HL-60 (cell line): Measurements from ENCODE around the gene ISG20L2.
A peak's percentile ranks its signal among the peaks of the same experiment; 100 is the strongest.

Source experiments
- DNase-seq, 2 experiments: peaks; one replicate each; pipeline ENCODE4 v3.0.0-alpha.2; 2010 to 2020; ENCODE audit warnings: low read depth in 1 of 2, low spot score in 1 of 2
- H3K27ac ChIP-seq: fragments of 250-450 bp; sonication (Bioruptor Pico); replicated peaks from 2 replicates; pipeline ENCODE4 v1.5.1; 2020; ENCODE audit warnings: mild to moderate bottlenecking, moderate library complexity
- H3K27me3 ChIP-seq: fragments of 250-450 bp; sonication (Bioruptor Pico); 2 replicates; pipeline ENCODE4 v1.5.1; 2021; ENCODE audit warnings: mild to moderate bottlenecking, moderate library complexity; ENCODE audit not compliant: insufficient read depth, poor library complexity, severe bottlenecking
- H3K4me3 ChIP-seq: replicated peaks from 2 replicates; pipeline ENCODE4 v1.5.1; 2011; ENCODE audit warnings: mild to moderate bottlenecking, control low read depth, low read length; ENCODE audit not compliant: insufficient read depth
- GABPA ChIP-seq: IDR thresholded peaks from 2 replicates; pipeline ENCODE4 v1.6.1; 2012; ENCODE audit warnings: low read depth
- POLR2AphosphoS5 ChIP-seq: IDR thresholded peaks from 2 replicates; pipeline ENCODE4 v1.6.1; 2012; ENCODE audit warnings: low read depth
- SPI1 ChIP-seq: IDR thresholded peaks from 2 replicates; pipeline ENCODE4 v1.6.1; 2012; ENCODE audit warnings: low read depth, mild to moderate bottlenecking, borderline replicate concordance
- TF ChIP-seq, protein P1 (sequence below): IDR thresholded peaks from one replicate; pipeline ENCODE4 v1.5.1; 2011; ENCODE audit warnings: low read length, control low read depth, inconsistent platforms; ENCODE audit not compliant: insufficient read depth
- TF ChIP-seq, protein P2 (sequence below): IDR thresholded peaks from 2 replicates; pipeline ENCODE4 v1.6.1; 2012; ENCODE audit warnings: low read depth; ENCODE audit not compliant: insufficient replicate concordance

The ISG20L2 gene

DNA sequence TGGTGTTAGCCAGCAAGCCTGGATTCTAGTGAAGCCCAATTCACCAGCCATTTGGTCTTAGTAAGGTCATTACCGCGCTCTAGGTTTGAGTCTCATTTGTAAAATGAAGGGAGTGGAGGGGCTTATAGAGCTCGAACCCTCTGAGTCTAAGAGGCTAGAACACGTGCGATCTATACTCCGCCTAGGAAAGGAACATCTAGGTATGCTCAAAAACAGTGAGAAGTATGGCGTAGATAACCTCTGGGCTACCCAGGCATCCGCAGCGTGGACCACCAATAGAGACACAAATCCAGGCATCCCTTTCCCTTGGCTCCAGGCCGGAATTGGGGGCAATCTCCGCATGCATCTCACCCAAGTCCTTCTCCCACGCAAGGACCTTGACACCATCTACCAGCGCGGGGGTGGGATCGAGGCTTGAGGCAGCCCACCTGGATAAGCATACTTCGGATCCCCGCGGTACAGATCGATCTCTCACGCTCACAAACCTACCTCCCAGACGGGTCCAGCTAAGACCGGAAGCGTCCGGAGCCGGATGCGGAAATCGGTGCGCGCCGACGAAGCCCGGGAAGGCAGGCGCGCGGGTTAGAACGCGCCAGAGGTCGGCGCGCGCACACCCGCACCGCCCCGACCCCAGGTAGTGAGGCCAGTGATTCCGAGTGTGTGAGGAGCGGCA, 504 bp downstream of the ISG20L2 start, which contains the start of gene METTL25B:
METTL25B (plus strand) TSS at position 544 of the 673 bp plus-strand sequence. CDS start 636 bp downstream, outside the sequence.
- no peaks in the 10 kb centered on the region for H3K27me3 ChIP-seq
- peak; percentile 86 to 89 for DNase-seq
- H3K27ac ChIP-seq: peak within 1 kb of the TSS; percentile 73
- H3K4me3 ChIP-seq: peak within 1 kb of the TSS; percentile 98
- TF ChIP-seq POLR2AphosphoS5 (no peak), GABPA (peak; percentile 86)

DNA sequence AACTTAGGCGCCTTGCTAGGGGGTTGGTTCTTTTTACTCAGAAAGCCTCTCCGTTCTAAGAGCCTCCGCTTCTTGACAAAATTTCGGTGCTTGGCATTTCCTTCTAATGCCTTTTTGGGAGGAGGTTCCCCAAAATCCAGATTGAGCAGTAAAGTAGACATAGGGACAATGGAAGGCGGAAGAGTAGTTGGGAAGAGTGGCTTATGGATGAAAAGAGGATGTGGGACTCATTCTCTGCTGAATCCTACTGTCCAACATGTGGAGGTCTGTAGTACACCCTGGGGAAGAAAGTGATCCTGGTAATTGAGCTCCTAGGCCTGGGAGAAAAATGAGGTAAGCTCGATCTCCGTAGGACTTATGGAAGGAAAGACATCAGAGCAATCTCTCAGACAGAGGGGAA, 1.1 kb downstream of the ISG20L2 start:
- Histone ChIP-seq H3K27me3 (no peaks in the 10 kb centered on the region), H3K27ac (peak overlapping the region; percentile 73), H3K4me3 (peak overlapping the region; percentile 98)
- DNase-seq: no peak
- TF ChIP-seq, protein P1, sequence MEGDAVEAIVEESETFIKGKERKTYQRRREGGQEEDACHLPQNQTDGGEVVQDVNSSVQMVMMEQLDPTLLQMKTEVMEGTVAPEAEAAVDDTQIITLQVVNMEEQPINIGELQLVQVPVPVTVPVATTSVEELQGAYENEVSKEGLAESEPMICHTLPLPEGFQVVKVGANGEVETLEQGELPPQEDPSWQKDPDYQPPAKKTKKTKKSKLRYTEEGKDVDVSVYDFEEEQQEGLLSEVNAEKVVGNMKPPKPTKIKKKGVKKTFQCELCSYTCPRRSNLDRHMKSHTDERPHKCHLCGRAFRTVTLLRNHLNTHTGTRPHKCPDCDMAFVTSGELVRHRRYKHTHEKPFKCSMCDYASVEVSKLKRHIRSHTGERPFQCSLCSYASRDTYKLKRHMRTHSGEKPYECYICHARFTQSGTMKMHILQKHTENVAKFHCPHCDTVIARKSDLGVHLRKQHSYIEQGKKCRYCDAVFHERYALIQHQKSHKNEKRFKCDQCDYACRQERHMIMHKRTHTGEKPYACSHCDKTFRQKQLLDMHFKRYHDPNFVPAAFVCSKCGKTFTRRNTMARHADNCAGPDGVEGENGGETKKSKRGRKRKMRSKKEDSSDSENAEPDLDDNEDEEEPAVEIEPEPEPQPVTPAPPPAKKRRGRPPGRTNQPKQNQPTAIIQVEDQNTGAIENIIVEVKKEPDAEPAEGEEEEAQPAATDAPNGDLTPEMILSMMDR: no peak
- peak; percentile 55 for TF ChIP-seq SPI1
- TF ChIP-seq, protein P2, sequence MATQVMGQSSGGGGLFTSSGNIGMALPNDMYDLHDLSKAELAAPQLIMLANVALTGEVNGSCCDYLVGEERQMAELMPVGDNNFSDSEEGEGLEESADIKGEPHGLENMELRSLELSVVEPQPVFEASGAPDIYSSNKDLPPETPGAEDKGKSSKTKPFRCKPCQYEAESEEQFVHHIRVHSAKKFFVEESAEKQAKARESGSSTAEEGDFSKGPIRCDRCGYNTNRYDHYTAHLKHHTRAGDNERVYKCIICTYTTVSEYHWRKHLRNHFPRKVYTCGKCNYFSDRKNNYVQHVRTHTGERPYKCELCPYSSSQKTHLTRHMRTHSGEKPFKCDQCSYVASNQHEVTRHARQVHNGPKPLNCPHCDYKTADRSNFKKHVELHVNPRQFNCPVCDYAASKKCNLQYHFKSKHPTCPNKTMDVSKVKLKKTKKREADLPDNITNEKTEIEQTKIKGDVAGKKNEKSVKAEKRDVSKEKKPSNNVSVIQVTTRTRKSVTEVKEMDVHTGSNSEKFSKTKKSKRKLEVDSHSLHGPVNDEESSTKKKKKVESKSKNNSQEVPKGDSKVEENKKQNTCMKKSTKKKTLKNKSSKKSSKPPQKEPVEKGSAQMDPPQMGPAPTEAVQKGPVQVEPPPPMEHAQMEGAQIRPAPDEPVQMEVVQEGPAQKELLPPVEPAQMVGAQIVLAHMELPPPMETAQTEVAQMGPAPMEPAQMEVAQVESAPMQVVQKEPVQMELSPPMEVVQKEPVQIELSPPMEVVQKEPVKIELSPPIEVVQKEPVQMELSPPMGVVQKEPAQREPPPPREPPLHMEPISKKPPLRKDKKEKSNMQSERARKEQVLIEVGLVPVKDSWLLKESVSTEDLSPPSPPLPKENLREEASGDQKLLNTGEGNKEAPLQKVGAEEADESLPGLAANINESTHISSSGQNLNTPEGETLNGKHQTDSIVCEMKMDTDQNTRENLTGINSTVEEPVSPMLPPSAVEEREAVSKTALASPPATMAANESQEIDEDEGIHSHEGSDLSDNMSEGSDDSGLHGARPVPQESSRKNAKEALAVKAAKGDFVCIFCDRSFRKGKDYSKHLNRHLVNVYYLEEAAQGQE: no peak
- TF ChIP-seq POLR2AphosphoS5: no peak
- TF ChIP-seq GABPA: no peak

DNA sequence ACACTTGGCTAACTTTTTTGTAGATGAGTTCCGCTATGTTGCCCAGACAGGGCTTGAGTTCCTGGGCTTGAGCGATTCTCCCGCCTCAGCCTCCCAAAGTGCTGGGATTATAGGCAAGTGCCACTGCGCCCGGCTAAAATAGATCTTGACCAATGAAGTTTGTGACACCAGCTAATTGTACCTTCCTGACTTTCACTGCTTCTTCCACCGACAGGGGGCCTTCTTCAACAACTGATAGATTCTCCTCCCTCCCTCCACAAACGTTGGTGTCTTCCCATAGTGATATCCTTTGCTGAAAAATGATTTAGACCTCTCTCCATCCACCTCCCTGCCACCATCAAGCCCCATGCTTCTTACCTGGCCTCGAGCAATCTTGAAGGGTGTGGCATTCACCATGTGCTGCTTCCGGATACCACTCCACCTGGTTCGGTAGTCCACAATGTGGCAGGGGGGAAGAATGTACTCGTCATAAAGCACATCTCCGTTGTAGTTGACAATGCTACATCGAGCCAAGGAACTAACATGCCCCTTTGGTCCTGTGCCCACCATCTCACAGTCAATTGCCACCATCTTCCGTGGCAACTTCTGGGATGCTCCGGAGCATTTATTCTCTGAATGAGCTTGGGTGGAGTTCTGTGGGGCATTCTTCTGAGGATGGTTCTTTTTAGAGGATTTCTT, 1.9 kb downstream of the ISG20L2 start:
- H3K27ac ChIP-seq: peak overlapping the region; percentile 73
- peak overlapping the region; percentile 98 for H3K4me3 ChIP-seq
- no peaks in the 10 kb centered on the region for H3K27me3 ChIP-seq
- DNase-seq: peak; percentile 63 to 83
- TF ChIP-seq, protein P2: no peak
- TF ChIP-seq POLR2AphosphoS5: peak; percentile 47; the same call in 1 of the 2 replicates
- TF ChIP-seq, protein P1: peak; percentile 60

DNA sequence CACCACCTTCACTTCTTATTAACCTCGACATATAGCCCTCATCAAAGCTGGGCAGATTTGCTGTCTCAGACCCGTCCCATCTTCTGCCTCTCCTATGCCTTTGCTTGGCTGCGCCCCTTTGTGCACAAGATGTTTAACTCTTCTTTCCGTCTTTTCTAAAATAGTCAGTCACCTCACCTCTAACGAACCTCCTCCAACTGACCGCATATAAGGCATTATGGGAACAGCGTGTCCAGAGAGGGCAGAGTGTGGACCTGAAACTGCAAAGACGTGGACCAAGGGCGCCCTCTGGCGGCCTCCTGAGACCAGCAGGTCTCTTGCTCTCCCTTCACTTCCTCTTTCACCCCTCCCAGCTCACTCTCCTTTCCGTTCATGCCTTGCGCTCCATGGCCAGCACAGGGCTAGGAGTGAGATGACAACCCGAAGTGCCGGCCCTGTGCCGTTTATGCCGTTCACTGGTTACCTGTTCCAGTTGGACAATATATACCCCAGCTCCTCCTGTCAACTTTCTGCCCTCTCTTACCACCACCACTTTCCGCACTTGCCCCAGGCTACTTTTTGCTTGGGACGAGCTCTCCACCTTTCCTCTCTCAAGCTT, 2.8 kb downstream of the ISG20L2 start:
- peak; percentile 84 to 89 for DNase-seq
- H3K27ac ChIP-seq: peak overlapping the region; percentile 16; the same call in 1 of the 2 replicates
- peak overlapping the region; percentile 98 for H3K4me3 ChIP-seq
- TF ChIP-seq SPI1: peak; percentile 100
- TF ChIP-seq, protein P2: no peak
- TF ChIP-seq, protein P1: peak; percentile 99
- TF ChIP-seq POLR2AphosphoS5: 0 out of 2 replicates have a peak, but pooled peaks have one; percentile 24
- TF ChIP-seq GABPA: no peak
- no peaks in the 10 kb centered on the region for H3K27me3 ChIP-seq
